ENCODE data around the gene LHFPL2. TPM values are rescaled to one million over a fixed set of nuclear protein-coding genes. Genes with fewer than 3 reads are reported as not detected.

Gene LHFPL2
- total RNA-seq, 2 donors from 2014 or later: 30.1 to 72.6 TPM

DNA sequence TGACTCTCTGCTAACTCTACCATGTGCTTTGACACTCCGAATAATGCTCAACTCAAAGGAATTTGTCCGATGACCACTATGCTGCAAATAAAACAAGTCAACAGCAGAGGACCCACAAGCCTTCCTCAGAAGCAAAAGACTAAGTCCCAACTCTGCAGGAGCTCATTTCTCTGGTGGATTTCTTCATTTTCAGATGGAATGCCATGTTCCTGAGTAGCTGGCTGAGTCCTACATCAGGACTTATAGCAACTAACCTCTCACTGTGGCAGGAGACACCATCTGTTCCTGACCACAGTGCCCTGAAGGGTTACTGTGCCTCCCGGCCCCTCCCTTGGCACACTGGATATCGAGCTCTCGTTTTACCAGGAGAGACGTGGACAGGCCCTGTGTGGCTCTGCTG lies 20.8 kb downstream of the LHFPL2 start:
- DNase-seq (ENCODE audit: low spot score) (no peak), ATAC-seq (ENCODE audit: insufficient number of reproducible peaks, low FRiP score, low read depth) (no peak)
- no peak overlapping the region for H3K4me3 ChIP-seq
- no peaks in the 10 kb centered on the region for H3K27me3 ChIP-seq (replicated peaks; ENCODE audit: insufficient read depth)
- H3K36me3 ChIP-seq: peaks cover 13% of the 10 kb centered on the region
- H3K9me3 ChIP-seq: no peaks in the 10 kb centered on the region
- TF ChIP-seq, protein P1, sequence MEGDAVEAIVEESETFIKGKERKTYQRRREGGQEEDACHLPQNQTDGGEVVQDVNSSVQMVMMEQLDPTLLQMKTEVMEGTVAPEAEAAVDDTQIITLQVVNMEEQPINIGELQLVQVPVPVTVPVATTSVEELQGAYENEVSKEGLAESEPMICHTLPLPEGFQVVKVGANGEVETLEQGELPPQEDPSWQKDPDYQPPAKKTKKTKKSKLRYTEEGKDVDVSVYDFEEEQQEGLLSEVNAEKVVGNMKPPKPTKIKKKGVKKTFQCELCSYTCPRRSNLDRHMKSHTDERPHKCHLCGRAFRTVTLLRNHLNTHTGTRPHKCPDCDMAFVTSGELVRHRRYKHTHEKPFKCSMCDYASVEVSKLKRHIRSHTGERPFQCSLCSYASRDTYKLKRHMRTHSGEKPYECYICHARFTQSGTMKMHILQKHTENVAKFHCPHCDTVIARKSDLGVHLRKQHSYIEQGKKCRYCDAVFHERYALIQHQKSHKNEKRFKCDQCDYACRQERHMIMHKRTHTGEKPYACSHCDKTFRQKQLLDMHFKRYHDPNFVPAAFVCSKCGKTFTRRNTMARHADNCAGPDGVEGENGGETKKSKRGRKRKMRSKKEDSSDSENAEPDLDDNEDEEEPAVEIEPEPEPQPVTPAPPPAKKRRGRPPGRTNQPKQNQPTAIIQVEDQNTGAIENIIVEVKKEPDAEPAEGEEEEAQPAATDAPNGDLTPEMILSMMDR (IDR thresholded peaks at IDR 0.05): no peak
- peaks cover 3 to 49% of the 10 kb centered on the region in 2 donors for H3K4me1 ChIP-seq (ENCODE audit: control insufficient read depth in 1 of 2, low read depth in 2 of 2)
- H3K27ac ChIP-seq: peak overlapping the region in 1 of 2 donors; percentile 8

DNA sequence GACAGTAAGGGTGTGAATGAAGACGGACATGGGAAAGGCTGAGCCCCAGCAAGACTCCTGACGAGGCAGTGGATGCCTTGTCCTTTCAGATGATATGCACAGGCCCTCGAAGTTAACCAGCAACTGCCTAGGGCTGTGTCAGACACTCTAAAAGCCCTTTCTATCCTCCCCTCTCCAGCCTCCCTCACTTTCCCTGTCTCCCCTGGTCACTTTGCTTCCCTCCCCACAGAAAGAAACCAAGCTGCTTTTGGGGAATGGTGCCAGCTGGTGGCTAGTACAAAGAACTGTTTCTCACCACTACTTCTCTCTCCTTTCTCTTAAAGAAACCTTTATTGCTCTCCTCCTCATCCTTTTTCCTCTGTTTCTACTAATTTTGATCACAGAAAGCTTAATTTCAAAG lies 21.4 kb downstream of the LHFPL2 start:
- Histone ChIP-seq H3K36me3 (peaks cover 13% of the 10 kb centered on the region), H3K9me3 (no peaks in the 10 kb centered on the region), H3K27ac (no peak overlapping the region), H3K27me3 (replicated peaks; ENCODE audit: insufficient read depth) (no peaks in the 10 kb centered on the region), H3K4me3 (no peak overlapping the region), H3K4me1 (ENCODE audit: control insufficient read depth in 1 of 2, low read depth in 2 of 2) (peaks cover 3 to 49% of the 10 kb centered on the region in 2 donors)
- TF ChIP-seq, protein P1 (IDR thresholded peaks at IDR 0.05): no peak
- no peak for ATAC-seq (ENCODE audit: insufficient number of reproducible peaks, low FRiP score, low read depth)
- no peak for DNase-seq (ENCODE audit: low spot score)

DNA sequence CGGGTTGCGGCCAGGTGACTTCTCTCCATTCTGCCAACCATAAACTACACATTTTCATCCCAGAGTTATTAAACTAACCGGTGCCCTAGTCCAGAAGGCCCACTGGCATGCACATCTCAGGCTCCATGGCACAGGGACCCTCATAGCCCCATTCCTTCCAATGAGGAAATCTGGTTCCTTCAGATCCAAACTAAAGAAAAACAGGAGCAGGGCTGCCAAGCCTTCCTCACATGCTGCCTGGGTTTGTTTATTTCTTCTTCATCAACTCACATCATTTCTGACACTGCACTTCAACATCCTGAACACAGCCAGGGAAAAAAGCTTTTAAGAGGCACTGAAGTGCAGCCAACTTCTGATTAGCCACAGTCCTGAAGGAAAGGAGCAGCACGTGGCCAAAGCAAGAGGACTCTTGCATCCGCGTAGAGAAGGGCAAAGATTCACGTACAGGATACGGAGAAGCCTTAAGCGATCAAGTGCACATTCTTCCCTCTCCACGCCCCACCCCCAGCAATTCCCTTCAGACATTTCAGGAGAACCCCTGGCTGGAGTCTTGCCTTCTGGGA lies 22.5 kb downstream of the LHFPL2 start:
- H3K9me3 ChIP-seq: no peaks in the 10 kb centered on the region
- peaks cover 3 to 49% of the 10 kb centered on the region in 2 donors for H3K4me1 ChIP-seq (ENCODE audit: control insufficient read depth in 1 of 2, low read depth in 2 of 2)
- no peak for DNase-seq (ENCODE audit: low spot score)
- no peak overlapping the region for H3K4me3 ChIP-seq
- ATAC-seq (ENCODE audit: insufficient number of reproducible peaks, low FRiP score, low read depth): no peak
- peaks cover 7% of the 10 kb centered on the region for H3K36me3 ChIP-seq
- H3K27ac ChIP-seq: no peak overlapping the region
- TF ChIP-seq, protein P1 (IDR thresholded peaks at IDR 0.05): no peak
- H3K27me3 ChIP-seq (replicated peaks; ENCODE audit: insufficient read depth): no peaks in the 10 kb centered on the region

DNA sequence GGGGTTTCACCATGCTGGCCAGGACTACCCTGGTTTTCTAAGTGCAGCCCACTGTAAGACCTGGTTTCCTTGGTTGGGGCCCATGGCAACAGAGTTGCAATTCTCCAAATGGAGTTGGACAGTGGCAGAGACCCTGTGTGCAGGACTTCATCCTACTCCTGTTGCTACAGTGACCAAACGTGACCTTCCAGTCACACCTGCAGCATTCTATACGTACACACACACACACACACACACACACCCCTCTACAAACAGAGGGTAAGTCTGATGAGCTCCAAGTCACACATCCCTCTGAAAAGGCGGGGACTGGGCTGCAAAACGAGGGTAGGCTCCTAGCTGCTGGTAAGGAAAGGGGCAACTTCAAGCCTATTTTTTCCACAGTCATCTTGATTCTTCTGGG lies 23.6 kb downstream of the LHFPL2 start:
- H3K4me3 ChIP-seq: no peak overlapping the region
- no peaks in the 10 kb centered on the region for H3K36me3 ChIP-seq
- ATAC-seq (ENCODE audit: insufficient number of reproducible peaks, low FRiP score, low read depth): no peak
- H3K27ac ChIP-seq: no peak overlapping the region
- TF ChIP-seq, protein P1 (IDR thresholded peaks at IDR 0.05): no peak
- peaks cover 3 to 49% of the 10 kb centered on the region in 2 donors for H3K4me1 ChIP-seq (ENCODE audit: control insufficient read depth in 1 of 2, low read depth in 2 of 2)
- H3K27me3 ChIP-seq (replicated peaks; ENCODE audit: insufficient read depth): no peaks in the 10 kb centered on the region
- DNase-seq (ENCODE audit: low spot score): no peak
- no peaks in the 10 kb centered on the region for H3K9me3 ChIP-seq

DNA sequence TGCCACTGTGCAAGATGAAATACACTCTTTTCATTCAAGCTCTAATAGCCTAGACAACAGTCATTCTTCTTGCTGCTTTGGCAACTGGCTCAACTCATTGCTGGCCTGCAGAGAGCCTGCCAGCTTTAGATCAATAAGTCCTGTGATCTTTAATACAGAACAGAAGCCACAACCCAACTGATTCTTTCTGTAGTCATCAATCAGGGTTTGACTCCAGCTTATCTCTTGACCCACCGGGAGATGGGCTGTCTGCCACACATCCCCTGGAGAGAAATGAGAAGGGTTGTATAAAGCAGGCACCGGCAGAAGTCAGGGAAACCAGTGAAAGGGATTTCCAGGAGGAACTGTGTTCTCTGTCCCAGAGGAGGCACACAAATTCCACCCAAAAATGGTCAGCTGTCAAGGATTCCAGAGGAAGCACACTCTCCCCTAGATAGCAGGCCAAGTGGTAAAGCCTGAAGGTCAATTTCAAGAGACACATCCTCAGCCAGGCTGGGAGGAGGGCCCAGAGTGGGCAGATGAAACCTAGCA lies 24.5 kb downstream of the LHFPL2 start:
- Histone ChIP-seq H3K27ac (no peak overlapping the region), H3K4me1 (ENCODE audit: control insufficient read depth in 1 of 2, low read depth in 2 of 2) (peaks cover 3 to 44% of the 10 kb centered on the region in 2 donors), H3K27me3 (replicated peaks; ENCODE audit: insufficient read depth) (no peaks in the 10 kb centered on the region), H3K36me3 (no peaks in the 10 kb centered on the region), H3K9me3 (no peaks in the 10 kb centered on the region), H3K4me3 (no peak overlapping the region)
- TF ChIP-seq, protein P1 (IDR thresholded peaks at IDR 0.05): no peak
- DNase-seq (ENCODE audit: low spot score) (no peak), ATAC-seq (ENCODE audit: insufficient number of reproducible peaks, low FRiP score, low read depth) (no peak)
